ENCODE measurements around the gene TARBP2.

TARBP2 gene

GRCh38 chr12:53495903-53496751, 5.0 kb upstream of the TARBP2 start:
- no peak for DNase-seq (ENCODE audit: low read depth in 2 of 2)

DNA sequence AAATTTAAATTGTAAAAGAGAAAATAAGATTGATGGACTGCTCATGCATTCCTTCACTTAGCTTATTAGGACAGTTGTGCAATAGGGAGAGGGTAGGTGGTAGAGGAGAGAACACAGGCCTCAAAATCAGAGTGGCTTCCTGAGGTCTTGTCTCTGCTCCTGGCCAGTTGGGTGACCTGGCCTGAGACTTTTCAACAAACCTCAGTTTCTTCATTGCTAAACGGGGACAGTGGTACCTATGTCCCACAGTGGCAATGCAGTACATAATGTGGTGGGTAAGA, 4.4 kb upstream of the TARBP2 start:
- no peak for DNase-seq (ENCODE audit: low read depth in 2 of 2)

- no peak for DNase-seq (ENCODE audit: low read depth in 2 of 2)
Observed at GRCh38 chr12:53497461-53497860, 3.6 kb upstream of the TARBP2 start.

- DNase-seq (ENCODE audit: low read depth in 2 of 2), result no peak
Observed at GRCh38 chr12:53498235-53498630, 2.9 kb upstream of the TARBP2 start.

GRCh38 chr12:53499266-53500141, 1.6 kb upstream of the TARBP2 start, which contains the start of gene MAP3K12:
Gene MAP3K12 (minus strand): TSS chr12:53499458. CDS start chr12:53487391, 12,067 bp downstream.
- DNase-seq (ENCODE audit: low read depth in 2 of 2), result peak in 1 of 2 donors; percentile 12

GRCh38 chr12:53500142-53500775, 824 bp upstream of the TARBP2 start:
- DNase-seq (ENCODE audit: low read depth in 2 of 2), result no peak

GRCh38 chr12:53501615-53502181, 615 bp downstream of the TARBP2 start:
- DNase-seq (ENCODE audit: low read depth in 2 of 2), result no peak

- no peak for DNase-seq (ENCODE audit: low read depth in 2 of 2)
Observed at GRCh38 chr12:53502331-53502730, 1.2 kb downstream of the TARBP2 start.

DNA sequence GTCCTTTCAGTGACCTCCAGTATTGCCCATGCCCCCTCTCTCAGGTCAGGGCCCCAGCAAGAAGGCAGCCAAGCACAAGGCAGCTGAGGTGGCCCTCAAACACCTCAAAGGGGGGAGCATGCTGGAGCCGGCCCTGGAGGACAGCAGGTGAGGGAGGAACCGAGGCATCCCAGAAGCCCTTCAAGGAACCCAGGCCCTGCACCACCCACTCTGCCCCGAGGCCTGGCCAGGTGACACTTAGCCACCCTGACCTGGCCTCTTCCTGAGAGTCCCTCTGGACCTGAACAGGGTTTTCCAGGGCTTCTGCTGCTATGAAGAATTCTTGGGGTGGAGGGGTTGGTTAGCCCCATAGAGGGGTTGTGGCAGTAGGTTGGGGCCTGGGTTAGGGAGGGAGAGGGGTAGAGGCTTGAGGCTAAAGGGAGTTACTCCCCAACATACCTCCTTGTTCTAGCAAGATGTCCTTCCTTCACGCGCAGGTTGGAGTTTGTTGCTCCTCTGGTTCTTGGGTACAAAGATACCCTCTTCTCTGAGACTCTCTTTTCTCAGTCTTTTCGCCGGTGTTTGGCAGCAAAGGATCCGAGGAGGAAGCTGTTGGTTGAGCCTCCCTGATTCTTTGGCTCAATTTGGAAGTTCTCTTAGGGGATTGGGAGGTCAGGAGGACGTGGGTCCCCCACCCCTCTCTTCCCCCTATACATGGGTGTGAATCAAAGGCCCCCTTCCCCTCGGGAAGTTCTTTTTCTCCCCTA, 2.1 kb downstream of the TARBP2 start:
- DNase-seq (ENCODE audit: low read depth in 2 of 2), result no peak

GRCh38 chr12:53504004-53504920, 3.2 kb downstream of the TARBP2 start:
- no peak for DNase-seq (ENCODE audit: low read depth in 2 of 2)

GRCh38 chr12:53505086-53505485, 4.0 kb downstream of the TARBP2 start:
- DNase-seq (ENCODE audit: low read depth in 2 of 2), result no peak

DNA sequence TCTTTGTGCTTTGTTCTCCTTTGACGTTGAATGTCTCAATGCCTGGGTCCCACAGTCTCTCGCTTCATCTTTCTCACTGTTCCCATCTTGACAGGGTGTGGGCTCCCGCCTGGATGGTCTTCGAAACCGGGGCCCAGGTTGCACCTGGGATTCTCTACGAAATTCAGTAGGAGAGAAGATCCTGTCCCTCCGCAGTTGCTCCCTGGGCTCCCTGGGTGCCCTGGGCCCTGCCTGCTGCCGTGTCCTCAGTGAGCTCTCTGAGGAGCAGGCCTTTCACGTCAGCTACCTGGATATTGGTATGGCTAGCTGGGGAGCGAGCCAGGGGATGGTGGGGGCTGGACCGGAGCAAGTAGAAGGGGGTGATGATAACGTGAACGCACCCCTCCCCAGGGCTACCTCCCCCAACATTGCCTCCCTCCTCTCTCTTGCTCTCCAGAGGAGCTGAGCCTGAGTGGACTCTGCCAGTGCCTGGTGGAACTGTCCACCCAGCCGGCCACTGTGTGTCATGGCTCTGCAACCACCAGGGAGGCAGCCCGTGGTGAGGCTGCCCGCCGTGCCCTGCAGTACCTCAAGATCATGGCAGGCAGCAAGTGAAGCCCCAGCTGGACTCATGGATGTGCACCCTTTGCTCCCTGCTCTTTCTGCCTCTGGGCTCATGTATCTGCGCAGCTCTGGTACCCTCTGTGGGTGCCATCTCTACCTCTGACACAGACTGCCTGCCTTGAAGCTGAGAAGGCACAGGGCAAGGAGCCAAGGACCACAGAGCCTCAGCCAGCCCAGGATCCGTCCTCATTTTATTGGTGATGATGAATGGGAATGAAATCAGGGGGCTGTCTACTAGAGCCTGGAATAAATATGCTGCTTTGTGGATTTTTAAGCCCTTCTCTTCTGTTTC, 4.7 kb downstream of the TARBP2 start:
- no peak for DNase-seq (ENCODE audit: low read depth in 2 of 2)

- no peak for DNase-seq (ENCODE audit: low read depth in 2 of 2)
Observed at GRCh38 chr12:53506450-53506785, 5.3 kb downstream of the TARBP2 start.

GRCh38 chr12:53506881-53507602, 6.0 kb downstream of the TARBP2 start, which contains the start of gene NPFF:
Gene NPFF (minus strand): TSS chr12:53507484. CDS start chr12:53507474, 10 bp downstream.
- no peak for DNase-seq (ENCODE audit: low read depth in 2 of 2)

- DNase-seq (ENCODE audit: low read depth in 2 of 2), result no peak
Observed at GRCh38 chr12:53507603-53507885, 6.5 kb downstream of the TARBP2 start.

DNA sequence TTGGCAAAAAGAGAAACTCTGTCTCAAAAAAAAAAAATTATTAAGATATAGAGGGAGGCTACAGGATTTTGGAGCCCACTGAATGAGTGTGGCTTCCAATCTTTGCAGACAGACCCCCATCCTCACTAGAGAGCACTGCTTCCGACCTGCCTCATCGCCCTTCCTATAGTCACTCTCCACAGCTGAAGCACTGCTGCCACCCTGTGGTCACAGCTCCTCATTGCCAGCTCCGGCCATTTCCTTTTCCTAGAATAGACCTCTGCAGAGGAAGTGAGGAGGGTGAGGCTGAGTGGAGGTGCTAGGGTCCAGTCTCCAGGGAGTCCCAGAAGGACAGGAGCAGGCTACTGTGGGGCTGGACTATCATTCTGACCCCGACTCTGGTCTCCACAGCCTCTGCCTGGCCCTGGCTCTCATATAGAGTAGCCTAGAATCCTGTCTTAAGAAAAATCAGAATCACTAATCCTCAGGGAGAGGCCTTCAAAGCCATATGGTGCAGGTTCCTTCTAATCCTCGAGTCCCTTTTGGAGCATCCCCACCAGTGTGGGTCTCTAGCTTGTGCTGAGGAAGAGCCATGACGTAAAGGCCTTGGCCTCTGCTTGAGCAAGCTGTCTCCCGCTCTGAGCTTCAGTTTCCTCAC, 7.6 kb downstream of the TARBP2 start:
- peak; percentile 47 to 75 for DNase-seq (ENCODE audit: low read depth in 2 of 2)

GRCh38 chr12:53510181-53510812, 9.2 kb downstream of the TARBP2 start:
- no peak for DNase-seq (ENCODE audit: low read depth in 2 of 2)

Measured in stimulated activated CD4-positive, alpha-beta T cell treated with anti-CD3 and anti-CD28 coated beads, Interleukin-1b, Interleukin-23, amount 100 ng/mL, for 1 hour (primary cell).